Peyer's patch (tissue), 4 donors: ENCODE measurements around the gene CAMK2D. TPM values are rescaled to one million over a fixed set of nuclear protein-coding genes. Genes with fewer than 3 reads are reported as not detected.
A peak's percentile ranks its signal among the peaks of the same experiment; 100 is the strongest.
"Not testable (repeated sequence)": the region's sequence is repeated elsewhere in the genome, so short reads cannot be mapped to it uniquely, and the experiment has no call there.

ENCODE experiments used
- DNase-seq, 3 donors: peaks; one replicate each; pipeline ENCODE4 v3.0.0-alpha.2; 2017 to 2019
- H3K27ac ChIP-seq, 4 donors: fragments of 200-600 bp; sonication (generic); one replicate each; pipeline ENCODE4 v1.5.1; 2016 to 2019
- H3K27me3 ChIP-seq, 2 donors: fragments of 200-600 bp; sonication (generic); one replicate each; pipeline ENCODE4 v1.5.1; 2019
- H3K36me3 ChIP-seq, 3 donors: fragments of 200-600 bp; sonication (generic); one replicate each; pipeline ENCODE4 v1.5.1; 2016 to 2019
- H3K4me1 ChIP-seq, 4 donors: fragments of 200-600 bp; sonication (generic); one replicate each; pipeline ENCODE4 v1.5.1; 2016 to 2019
- H3K4me3 ChIP-seq, 4 donors: fragments of 200-600 bp; sonication (generic); 1 replicate in 3 of 4; 2 replicates in 1 of 4; pipeline ENCODE4 v1.5.1; 2016 to 2019; ENCODE audit warnings: mild to moderate bottlenecking in 1 of 4
- H3K9me3 ChIP-seq, 4 donors: fragments of 200-600 bp; sonication (generic); one replicate each; pipeline ENCODE4 v1.5.1; 2016 to 2019; ENCODE audit warnings: mild to moderate bottlenecking in 1 of 4
- POLR2A ChIP-seq, 2 donors: fragments of 450-650 bp; IDR thresholded peaks; one replicate each; pipeline ENCODE4 v1.5.1; 2017; ENCODE audit warnings: antibody characterized with exemption in 2 of 2, mild to moderate bottlenecking in 2 of 2, moderate library complexity in 2 of 2
- total RNA-seq, 4 donors: library from RNA; depleted of rRNA; stranded (reverse); fragments of >200 nt; gene quantifications; one replicate each; pipeline ENCODE4 v1.1.0, GENCODE V29; 2016
- TF ChIP-seq, protein P1 (sequence below), 6 experiments: fragments of 450-650 bp in 4 of 6; fragments of 200-600 bp in 2 of 6; sonication (generic) in 1 of 6; IDR thresholded peaks; one replicate each; pipeline ENCODE4 v1.5.1; 2017 to 2019; ENCODE audit warnings: antibody characterized with exemption in 6 of 6, mild to moderate bottlenecking in 3 of 6, moderate library complexity in 1 of 6

CAMK2D gene
- total RNA-seq, 4 donors from 2014 or later = 38.8 to 125 (median 63.5) TPM

DNA sequence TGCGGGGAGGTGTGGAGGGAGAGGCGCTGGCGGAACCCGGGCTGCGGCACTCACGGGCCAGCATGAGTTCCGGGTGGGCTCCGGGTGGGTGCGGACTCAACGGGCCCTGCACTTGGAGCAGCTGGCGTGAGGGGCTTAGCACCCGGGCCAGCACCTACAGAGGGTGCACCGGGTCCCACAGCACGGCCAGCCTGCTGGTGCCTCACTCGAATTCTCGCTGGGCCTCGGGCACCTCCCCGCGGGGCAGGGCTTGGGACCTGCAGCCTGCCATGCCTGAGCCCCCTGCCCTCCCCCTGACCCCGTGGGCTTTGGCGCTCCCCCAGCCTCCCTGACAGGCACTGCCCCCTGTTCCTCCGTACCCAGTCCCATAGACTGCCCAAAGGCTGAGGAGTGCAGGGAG, 10.8 kb upstream of the CAMK2D start:
- no peaks in the 10 kb centered on the region for H3K36me3 ChIP-seq
- no peak overlapping the region for H3K27ac ChIP-seq
- DNase-seq = no peak
- TF ChIP-seq, protein P1, sequence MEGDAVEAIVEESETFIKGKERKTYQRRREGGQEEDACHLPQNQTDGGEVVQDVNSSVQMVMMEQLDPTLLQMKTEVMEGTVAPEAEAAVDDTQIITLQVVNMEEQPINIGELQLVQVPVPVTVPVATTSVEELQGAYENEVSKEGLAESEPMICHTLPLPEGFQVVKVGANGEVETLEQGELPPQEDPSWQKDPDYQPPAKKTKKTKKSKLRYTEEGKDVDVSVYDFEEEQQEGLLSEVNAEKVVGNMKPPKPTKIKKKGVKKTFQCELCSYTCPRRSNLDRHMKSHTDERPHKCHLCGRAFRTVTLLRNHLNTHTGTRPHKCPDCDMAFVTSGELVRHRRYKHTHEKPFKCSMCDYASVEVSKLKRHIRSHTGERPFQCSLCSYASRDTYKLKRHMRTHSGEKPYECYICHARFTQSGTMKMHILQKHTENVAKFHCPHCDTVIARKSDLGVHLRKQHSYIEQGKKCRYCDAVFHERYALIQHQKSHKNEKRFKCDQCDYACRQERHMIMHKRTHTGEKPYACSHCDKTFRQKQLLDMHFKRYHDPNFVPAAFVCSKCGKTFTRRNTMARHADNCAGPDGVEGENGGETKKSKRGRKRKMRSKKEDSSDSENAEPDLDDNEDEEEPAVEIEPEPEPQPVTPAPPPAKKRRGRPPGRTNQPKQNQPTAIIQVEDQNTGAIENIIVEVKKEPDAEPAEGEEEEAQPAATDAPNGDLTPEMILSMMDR (IDR thresholded peaks at IDR 0.05) = no peak
- no peak for TF ChIP-seq POLR2A (IDR thresholded peaks at IDR 0.05)
- H3K4me1 ChIP-seq = no peaks in the 10 kb centered on the region
- H3K9me3 ChIP-seq = no peaks in the 10 kb centered on the region
- no peaks in the 10 kb centered on the region for H3K27me3 ChIP-seq
- H3K4me3 ChIP-seq = no peak overlapping the region

GRCh38 chr4:113769744-113770143, 8.2 kb upstream of the CAMK2D start:
- H3K9me3 ChIP-seq = no peaks in the 10 kb centered on the region
- peaks cover 0 to 5% (median 0%) of the 10 kb centered on the region in 4 donors for H3K4me1 ChIP-seq
- DNase-seq = no peak
- TF ChIP-seq, protein P1 (IDR thresholded peaks at IDR 0.05) = no peak
- TF ChIP-seq POLR2A (IDR thresholded peaks at IDR 0.05) = no peak
- H3K27me3 ChIP-seq = no peaks in the 10 kb centered on the region
- H3K36me3 ChIP-seq = no peaks in the 10 kb centered on the region
- H3K4me3 ChIP-seq = no peak overlapping the region
- no peak overlapping the region for H3K27ac ChIP-seq

GRCh38 chr4:113768952-113769351, 7.4 kb upstream of the CAMK2D start:
- H3K4me1 ChIP-seq = peaks cover 0 to 5% (median 0%) of the 10 kb centered on the region in 4 donors
- no peak overlapping the region for H3K27ac ChIP-seq
- no peaks in the 10 kb centered on the region for H3K27me3 ChIP-seq
- H3K9me3 ChIP-seq = no peaks in the 10 kb centered on the region
- DNase-seq = no peak
- H3K4me3 ChIP-seq = no peak overlapping the region
- H3K36me3 ChIP-seq = no peaks in the 10 kb centered on the region
- TF ChIP-seq, protein P1 (IDR thresholded peaks at IDR 0.05) = no peak
- TF ChIP-seq POLR2A (IDR thresholded peaks at IDR 0.05) = no peak

GRCh38 chr4:113766882-113767281, 5.3 kb upstream of the CAMK2D start:
- DNase-seq = peak in 1 of 3 donors; percentile 48
- no peaks in the 10 kb centered on the region for H3K36me3 ChIP-seq
- TF ChIP-seq, protein P1 (IDR thresholded peaks at IDR 0.05) = peak in 1 of 6 experiments; percentile 10
- no peak for TF ChIP-seq POLR2A (IDR thresholded peaks at IDR 0.05)
- peak overlapping the region in 2 of 4 donors; percentile 29 to 58 for H3K27ac ChIP-seq
- no peaks in the 10 kb centered on the region for H3K9me3 ChIP-seq
- no peaks in the 10 kb centered on the region for H3K27me3 ChIP-seq
- H3K4me3 ChIP-seq = peak overlapping the region in 1 of 4 donors; percentile 5
- peaks cover 0 to 5% (median 0%) of the 10 kb centered on the region in 4 donors for H3K4me1 ChIP-seq

DNA sequence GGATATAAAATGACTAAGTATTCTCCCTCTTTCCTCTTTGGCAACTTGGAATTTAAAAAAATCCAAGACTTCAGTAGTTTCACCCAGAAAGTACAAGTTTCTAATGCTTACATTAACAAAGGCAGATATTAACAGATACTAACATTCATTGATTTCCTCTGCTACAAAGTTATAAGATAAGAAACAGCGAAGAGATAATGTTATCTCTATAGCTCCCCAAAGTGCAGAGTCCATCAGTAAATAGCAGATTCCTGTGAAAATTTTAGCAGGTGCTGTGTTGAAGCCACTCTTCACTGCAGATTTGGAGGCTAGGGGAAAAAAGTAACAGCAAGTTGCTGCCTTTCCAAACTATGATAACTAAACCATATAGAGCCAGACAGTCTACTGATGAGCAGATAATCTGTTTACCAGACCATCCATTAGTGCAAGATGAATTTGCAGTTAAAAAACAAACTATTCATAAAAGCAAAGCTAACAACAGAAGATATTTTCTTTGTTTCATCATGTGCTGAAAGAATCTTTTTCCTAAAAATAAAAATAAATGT, 3.3 kb upstream of the CAMK2D start:
- H3K27me3 ChIP-seq = no peaks in the 10 kb centered on the region
- no peak for DNase-seq
- H3K4me1 ChIP-seq = peaks cover 0 to 5% (median 0%) of the 10 kb centered on the region in 4 donors
- TF ChIP-seq POLR2A (IDR thresholded peaks at IDR 0.05) = no peak
- TF ChIP-seq, protein P1 (IDR thresholded peaks at IDR 0.05) = no peak
- H3K27ac ChIP-seq = no peak overlapping the region
- no peaks in the 10 kb centered on the region for H3K9me3 ChIP-seq
- H3K36me3 ChIP-seq = no peaks in the 10 kb centered on the region
- H3K4me3 ChIP-seq = no peak overlapping the region

- not testable (repeated sequence) for DNase-seq, H3K9me3 ChIP-seq, H3K36me3 ChIP-seq, H3K4me3 ChIP-seq, H3K27me3 ChIP-seq, H3K4me1 ChIP-seq
- peak overlapping the region in 1 of 4 donors; percentile 99 for H3K27ac ChIP-seq
Observed at GRCh38 chr4:113763923-113764322, 2.4 kb upstream of the CAMK2D start.
